HG03342 (cell line): ENCODE results near the gene EHD3.

Source experiments
- ATAC-seq: cut with Tn5 transposase; IDR thresholded peaks from one replicate; pipeline ENCODE4 v1.9.1; 2021; ENCODE audit warnings: mild to moderate bottlenecking, moderate library complexity; ENCODE audit not compliant: unreplicated experiment

EHD3 gene

GRCh38 chr2:31212659-31213600, 21.0 kb upstream of the EHD3 start:
- ATAC-seq, result no peak

- ATAC-seq, result no peak
Observed at GRCh38 chr2:31213601-31214443, 20.1 kb upstream of the EHD3 start.

- ATAC-seq, result no peak
Observed at GRCh38 chr2:31214444-31214915, 19.5 kb upstream of the EHD3 start.

GRCh38 chr2:31216734-31217133, 17.2 kb upstream of the EHD3 start:
- ATAC-seq, result no peak

GRCh38 chr2:31217465-31218200, 16.3 kb upstream of the EHD3 start, which contains the start of gene CAPN14:
CAPN14 (minus strand) TSS chr2:31217515; CDS start chr2:31205447, 12,068 bp downstream.
- ATAC-seq, result no peak

- peak; percentile 82 for ATAC-seq
Observed at GRCh38 chr2:31219131-31219969, 14.6 kb upstream of the EHD3 start.

GRCh38 chr2:31221544-31221943, 12.4 kb upstream of the EHD3 start:
- no peak for ATAC-seq

GRCh38 chr2:31222071-31222470, 11.9 kb upstream of the EHD3 start:
- no peak for ATAC-seq

GRCh38 chr2:31223026-31223425, 10.9 kb upstream of the EHD3 start:
- no peak for ATAC-seq

GRCh38 chr2:31223749-31224148, 10.2 kb upstream of the EHD3 start:
- no peak for ATAC-seq

- no peak for ATAC-seq
Observed at GRCh38 chr2:31226266-31226665, 7.7 kb upstream of the EHD3 start.

GRCh38 chr2:31227110-31227509, 6.8 kb upstream of the EHD3 start:
- no peak for ATAC-seq

GRCh38 chr2:31227711-31228125, 6.2 kb upstream of the EHD3 start:
- no peak for ATAC-seq

- ATAC-seq, result no peak
Observed at GRCh38 chr2:31228717-31229116, 5.2 kb upstream of the EHD3 start.

- no peak for ATAC-seq
Observed at GRCh38 chr2:31230751-31231150, 3.2 kb upstream of the EHD3 start.

- no peak for ATAC-seq
Observed at GRCh38 chr2:31231571-31232302, 2.2 kb upstream of the EHD3 start.

- no peak for ATAC-seq
Observed at GRCh38 chr2:31232586-31232985, 1.4 kb upstream of the EHD3 start.

- ATAC-seq, result no peak
Observed at GRCh38 chr2:31233231-31233630, 721 bp upstream of the EHD3 start.
